ENCODE results near the gene ID2.

GRCh38 chr2:8719528-8719927 lies 37.7 kb downstream of the ID2 start:
- TF ChIP-seq CTCF (IDR thresholded peaks at IDR 0.05) (no peak), POLR2A (IDR thresholded peaks at IDR 0.05) (no peak), POLR2AphosphoS5 (IDR thresholded peaks at IDR 0.05; ENCODE audit: insufficient read depth in 1 of 2, low read depth in 1 of 2) (no peak)
